Measurements from ENCODE around the gene IL1RAPL2. TPM values are rescaled to one million over a fixed set of nuclear protein-coding genes. Genes with fewer than 3 reads are reported as not detected.

The IL1RAPL2 gene
- total RNA-seq, 1 donor from 2014 or later: not detected

DNA sequence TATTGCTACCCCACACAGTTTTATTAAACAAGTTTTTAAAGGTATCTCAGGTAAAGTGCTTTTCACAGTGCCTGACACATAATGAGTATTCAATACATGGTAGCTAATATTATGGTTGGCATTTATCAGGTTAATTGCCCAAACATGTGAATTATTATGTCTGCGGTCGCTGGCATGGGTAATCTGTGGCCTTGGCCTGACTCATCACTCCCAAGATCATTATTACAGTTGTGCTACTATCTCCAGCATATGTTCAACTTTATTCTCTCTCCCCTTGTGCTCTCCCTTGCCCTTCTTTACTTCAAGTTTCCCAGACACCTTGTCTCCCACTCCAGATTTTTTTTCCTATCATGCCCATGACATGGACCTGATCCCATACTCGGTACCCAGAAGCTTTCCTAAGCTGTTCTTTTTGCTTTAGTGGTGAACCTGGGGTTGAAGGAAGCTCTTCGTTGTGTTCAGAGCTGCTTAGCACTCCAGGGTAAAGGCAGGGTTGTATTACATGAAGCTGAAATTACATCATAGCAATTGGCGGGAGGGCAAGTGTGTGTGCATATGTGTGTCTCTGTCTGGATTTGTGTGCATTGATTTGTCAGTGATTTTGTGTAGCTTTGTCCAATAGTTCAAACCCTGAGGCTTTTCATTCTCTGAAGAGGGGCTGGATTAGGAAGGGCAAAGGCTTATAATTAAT lies 1079.8 kb downstream of the IL1RAPL2 start:
- no peaks in the 10 kb centered on the region for H3K4me1 Mint-ChIP-seq
- ATAC-seq (ENCODE audit: low read depth) (no peak), DNase-seq (no peak)
- H3K4me3 Mint-ChIP-seq: no peak overlapping the region
- no peak overlapping the region for H3K27ac Mint-ChIP-seq
- H3K36me3 Mint-ChIP-seq (ENCODE audit: low read depth): no peaks in the 10 kb centered on the region
- ChIA-PET POLR2A (no interaction called here), CTCF (no interaction called here)
- no peak for TF ChIP-seq CTCF (IDR thresholded peaks at IDR 0.05)
- H3K27me3 Mint-ChIP-seq: no peaks in the 10 kb centered on the region
- intact Hi-C loops (cut with micrococcal nuclease): no loop called here
- peaks cover 2% of the 10 kb centered on the region for H3K9me3 Mint-ChIP-seq

GRCh38 chrX:105646592-105647372 lies 1080.8 kb downstream of the IL1RAPL2 start:
- POLR2A ChIA-PET: no interaction called here

GRCh38 chrX:105647749-105648148 lies 1081.8 kb downstream of the IL1RAPL2 start:
- Mint-ChIP-seq H3K36me3 (ENCODE audit: low read depth) (no peaks in the 10 kb centered on the region), H3K4me3 (no peak overlapping the region), H3K9me3 (peaks cover 2% of the 10 kb centered on the region), H3K27me3 (no peaks in the 10 kb centered on the region), H3K27ac (no peak overlapping the region), H3K4me1 (no peaks in the 10 kb centered on the region)
- CTCF ChIA-PET: no interaction called here
- no peak for ATAC-seq (ENCODE audit: low read depth)
- POLR2A ChIA-PET: no interaction called here
- intact Hi-C loops (cut with micrococcal nuclease): no loop called here
- no peak for DNase-seq
- TF ChIP-seq CTCF (IDR thresholded peaks at IDR 0.05): no peak

More at GRCh38 chrX:105646592-105647372, 1080.8 kb downstream of the IL1RAPL2 start:
- DNase-seq (no peak), ATAC-seq (ENCODE audit: low read depth) (no peak)
- H3K4me1 Mint-ChIP-seq: no peaks in the 10 kb centered on the region
- intact Hi-C loops (cut with micrococcal nuclease): no loop called here
- CTCF ChIA-PET: no interaction called here
- no peaks in the 10 kb centered on the region for H3K36me3 Mint-ChIP-seq (ENCODE audit: low read depth)
- no peaks in the 10 kb centered on the region for H3K27me3 Mint-ChIP-seq
- H3K9me3 Mint-ChIP-seq: peaks cover 2% of the 10 kb centered on the region
- no peak overlapping the region for H3K4me3 Mint-ChIP-seq
- TF ChIP-seq CTCF (IDR thresholded peaks at IDR 0.05): no peak
- H3K27ac Mint-ChIP-seq: no peak overlapping the region

DNA sequence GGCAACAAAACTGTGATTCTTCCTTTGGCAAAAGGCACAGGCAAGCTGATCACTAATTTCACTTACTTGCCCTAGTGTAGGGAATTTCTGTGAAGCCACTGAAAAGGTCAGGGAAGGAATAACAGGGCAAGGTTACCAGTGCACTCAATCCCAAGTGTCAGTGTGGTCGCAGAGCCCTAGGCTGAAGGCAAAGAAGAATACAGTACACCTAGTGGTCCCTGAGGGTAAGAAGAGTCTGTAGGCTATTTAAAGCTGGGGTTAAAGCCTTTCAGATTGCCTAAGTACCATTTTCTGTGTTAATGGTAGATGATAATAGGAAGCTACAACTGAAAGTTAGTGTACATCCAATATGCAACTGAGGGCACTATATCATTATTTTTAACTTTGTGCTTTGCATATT lies 1082.7 kb downstream of the IL1RAPL2 start:
- ChIA-PET CTCF (no interaction called here), POLR2A (no interaction called here)
- Mint-ChIP-seq H3K9me3 (peaks cover 2% of the 10 kb centered on the region), H3K4me3 (no peak overlapping the region), H3K27me3 (no peaks in the 10 kb centered on the region), H3K4me1 (no peaks in the 10 kb centered on the region), H3K36me3 (ENCODE audit: low read depth) (no peaks in the 10 kb centered on the region), H3K27ac (no peak overlapping the region)
- no peak for ATAC-seq (ENCODE audit: low read depth)
- DNase-seq: no peak
- intact Hi-C loops (cut with micrococcal nuclease): no loop called here
- no peak for TF ChIP-seq CTCF (IDR thresholded peaks at IDR 0.05)

GRCh38 chrX:105650577-105650976 lies 1084.6 kb downstream of the IL1RAPL2 start:
- no peak overlapping the region for H3K27ac Mint-ChIP-seq
- peaks cover 2% of the 10 kb centered on the region for H3K9me3 Mint-ChIP-seq
- DNase-seq (no peak), ATAC-seq (ENCODE audit: low read depth) (no peak)
- no peaks in the 10 kb centered on the region for H3K36me3 Mint-ChIP-seq (ENCODE audit: low read depth)
- H3K4me3 Mint-ChIP-seq: no peak overlapping the region
- CTCF ChIA-PET: no interaction called here
- TF ChIP-seq CTCF (IDR thresholded peaks at IDR 0.05): no peak
- intact Hi-C loops (cut with micrococcal nuclease): no loop called here
- H3K4me1 Mint-ChIP-seq: no peaks in the 10 kb centered on the region
- POLR2A ChIA-PET: no interaction called here
- H3K27me3 Mint-ChIP-seq: no peaks in the 10 kb centered on the region

Measured in activated B cell treated with CpG ODN at 0.5 μM for 24 hours (primary cell).